Eye (tissue), 1 donor: ENCODE data around the gene HMHB1.

Experiments
- DNase-seq: peaks from one replicate; pipeline ENCODE4 v3.0.0-alpha.2; 2015

The HMHB1 gene

DNA sequence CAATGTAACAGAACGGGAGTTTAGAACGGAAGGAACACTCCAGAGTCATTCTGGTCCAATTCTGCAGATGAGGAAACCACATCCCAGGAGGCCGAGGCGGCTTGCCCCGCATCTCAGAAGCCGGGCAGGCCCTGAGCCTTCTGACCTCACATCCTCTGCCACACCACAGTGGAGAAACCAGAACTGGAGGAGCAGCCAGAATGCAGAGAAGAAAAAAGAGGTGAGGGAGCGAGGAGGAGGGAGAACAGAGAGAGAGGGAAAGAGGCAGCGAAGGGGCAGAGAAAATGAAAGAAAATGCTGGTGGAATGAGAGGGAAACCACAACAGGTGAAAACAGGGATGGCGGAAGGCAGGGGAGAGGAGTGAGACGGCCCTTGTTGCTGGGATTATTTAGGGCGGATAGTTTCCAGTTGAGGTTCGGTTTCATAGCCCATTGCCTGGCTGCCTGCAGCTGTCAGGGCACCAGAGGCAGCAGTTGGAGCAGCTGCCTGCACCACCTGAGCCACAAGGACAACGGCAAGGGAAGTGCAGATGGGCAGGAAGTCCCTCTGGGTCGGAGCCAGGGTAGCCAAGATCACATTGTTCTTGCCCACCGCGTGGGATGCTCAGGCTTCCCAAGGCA lies at the start of gene HMHB1:
HMHB1 (plus strand) TSS at position 77 of the 621 bp plus-strand sequence.
- DNase-seq: no peak

DNA sequence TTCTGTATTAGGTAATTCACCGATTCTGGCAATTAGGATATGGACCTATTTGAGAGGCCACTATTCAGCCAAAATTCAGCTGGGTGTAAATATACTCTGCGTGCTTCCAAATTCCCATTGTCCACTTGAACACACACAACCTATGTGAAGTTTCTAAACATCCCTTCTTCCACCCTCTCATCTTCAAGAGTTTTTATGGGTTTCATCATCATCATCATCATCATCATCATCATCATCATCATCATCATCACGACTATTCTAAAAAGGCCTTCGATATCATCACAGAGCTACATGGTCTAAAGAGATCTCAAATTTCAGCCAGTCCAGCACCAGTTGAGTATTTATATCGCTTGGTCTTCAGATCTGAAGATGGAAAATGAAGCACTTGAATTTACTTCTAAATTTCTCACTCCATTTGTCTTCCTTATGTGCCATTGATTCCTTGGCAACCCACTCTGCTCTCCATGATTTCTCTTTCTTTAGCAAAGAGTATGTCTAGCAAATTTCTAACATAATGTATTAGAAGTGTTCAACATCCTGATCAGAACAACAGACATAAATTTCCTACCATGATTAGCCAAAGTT lies 49.2 kb upstream of the HMHB1 start:
- DNase-seq: no peak

DNA sequence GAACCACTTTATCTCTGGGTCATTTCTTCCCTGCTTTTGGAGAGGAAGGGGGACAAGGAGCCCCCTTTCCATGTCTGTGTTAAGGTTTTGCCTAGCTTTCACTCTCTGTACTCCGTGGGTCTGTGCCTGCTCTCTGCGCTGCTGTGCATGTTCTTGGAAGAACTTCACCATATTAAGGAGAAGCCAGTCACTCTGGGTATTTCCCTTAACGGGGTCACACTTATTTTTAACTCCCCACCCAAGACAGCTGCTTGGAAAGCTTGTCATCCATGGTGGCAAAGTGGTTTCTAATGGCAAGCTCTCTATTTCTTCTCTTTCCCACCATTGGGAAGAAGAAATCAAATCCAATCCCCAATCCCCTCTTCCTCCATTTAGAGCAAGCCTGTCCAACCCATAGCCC lies 44.8 kb upstream of the HMHB1 start:
- DNase-seq: no peak

DNA sequence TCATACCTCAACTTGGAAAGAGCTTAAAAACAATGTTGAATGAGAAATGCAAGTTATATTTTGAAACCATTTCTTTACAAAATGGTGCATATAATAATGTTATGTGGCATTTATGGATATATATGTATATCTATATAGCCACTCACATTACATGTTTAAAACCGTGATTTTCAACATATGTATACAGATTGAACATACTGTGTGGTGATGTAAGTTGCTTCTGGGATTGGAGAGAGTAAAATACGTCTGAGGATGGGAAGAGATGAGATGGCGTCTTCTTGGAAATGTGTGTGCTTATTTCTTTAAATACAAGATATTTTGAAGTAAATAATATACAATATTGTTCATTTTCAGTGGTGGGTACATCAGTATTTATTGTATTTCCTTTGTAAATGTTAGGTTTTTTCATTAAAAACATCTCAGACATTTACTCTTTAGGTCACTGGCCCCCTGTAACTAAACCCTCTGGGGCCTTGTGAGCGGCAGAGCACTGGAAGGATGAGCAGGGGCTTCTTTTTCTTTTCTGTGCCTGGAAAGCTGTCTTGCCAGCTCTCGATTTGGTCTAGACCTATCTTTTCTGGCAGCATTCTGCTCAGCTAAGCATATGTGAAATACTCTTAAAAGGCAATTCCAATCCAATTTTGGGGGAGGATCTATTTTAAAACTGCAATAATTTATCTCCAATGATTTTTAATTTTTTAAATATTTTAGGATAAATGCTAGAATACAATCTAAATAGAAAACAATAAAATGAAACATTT lies 42.8 kb upstream of the HMHB1 start:
- no peak for DNase-seq

DNA sequence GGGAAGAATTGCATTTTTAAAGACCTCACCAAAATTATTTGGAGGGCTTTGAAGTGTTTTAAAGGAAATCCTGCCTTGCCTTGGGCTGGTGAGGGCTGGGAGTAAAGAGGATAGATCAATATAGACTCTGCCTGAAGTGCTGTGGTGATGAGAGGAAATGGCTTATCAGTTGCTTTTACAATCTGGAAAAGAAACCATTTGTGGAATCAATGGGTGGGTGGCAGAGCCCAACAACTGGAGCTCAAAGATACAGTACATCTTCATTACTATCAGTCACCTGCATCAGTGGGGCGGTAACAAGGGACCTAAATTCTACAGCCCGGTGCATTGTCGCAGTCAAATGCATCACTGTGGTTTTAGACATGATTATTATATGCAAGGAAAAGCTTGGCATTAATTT lies 41.5 kb upstream of the HMHB1 start:
- no peak for DNase-seq

DNA sequence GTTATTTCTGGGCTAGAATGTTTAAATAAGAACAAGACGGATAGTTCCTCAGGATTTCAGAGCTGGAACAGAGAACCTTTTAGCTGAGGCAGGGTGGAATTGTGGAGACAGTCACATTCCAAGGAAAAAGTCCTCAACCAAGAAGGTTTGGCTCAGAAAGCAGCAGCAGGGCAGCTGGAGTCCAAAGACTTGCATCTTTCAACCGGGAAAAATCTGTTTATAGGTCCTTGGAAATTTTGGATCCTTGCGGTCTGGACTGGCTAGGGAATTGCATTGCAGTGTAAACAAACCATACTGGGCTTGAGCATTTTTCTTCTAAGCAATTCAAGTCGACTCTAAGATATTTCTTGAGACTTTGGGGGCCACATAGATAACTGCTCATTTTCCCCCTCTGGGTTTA lies 40.8 kb upstream of the HMHB1 start:
- DNase-seq: no peak

DNA sequence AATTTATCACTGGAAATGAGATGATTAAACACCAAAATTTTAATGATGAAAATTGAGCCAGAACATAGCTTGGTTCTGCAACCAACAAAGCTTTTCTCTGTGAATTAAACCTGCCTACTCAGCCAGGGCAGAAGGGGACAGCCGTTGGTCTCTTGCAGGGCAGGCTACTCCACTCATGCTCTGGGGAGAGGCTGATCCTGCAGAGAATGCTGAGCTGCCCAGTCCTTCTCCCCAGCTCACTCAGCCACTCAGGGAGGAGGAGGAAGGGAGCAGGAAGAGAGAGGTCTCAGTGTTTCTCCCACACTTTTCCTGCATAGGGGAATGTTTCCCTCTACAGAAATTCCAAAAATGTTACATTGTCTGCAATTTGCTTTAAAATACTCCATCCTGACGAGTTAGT lies 40.4 kb upstream of the HMHB1 start:
- DNase-seq: no peak

DNA sequence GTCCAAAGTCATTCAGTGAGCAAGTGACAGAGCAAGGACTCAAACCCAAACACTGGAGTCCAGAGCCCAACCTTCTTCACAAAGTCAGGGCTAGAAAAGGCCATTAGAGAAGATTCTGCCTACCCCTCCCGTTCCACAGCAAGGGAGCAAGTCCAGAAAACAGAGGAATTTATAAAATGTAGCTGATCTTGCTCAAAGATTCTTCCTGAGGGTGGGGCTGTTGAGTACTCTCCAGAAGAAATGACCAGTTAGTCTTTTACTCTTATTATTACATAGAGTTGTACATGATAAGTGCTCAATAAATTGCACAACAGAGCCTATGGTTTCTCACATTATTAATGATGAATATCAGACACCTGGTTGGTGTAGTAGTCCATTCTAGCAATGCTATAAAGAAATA lies 39.3 kb upstream of the HMHB1 start:
- no peak for DNase-seq

DNA sequence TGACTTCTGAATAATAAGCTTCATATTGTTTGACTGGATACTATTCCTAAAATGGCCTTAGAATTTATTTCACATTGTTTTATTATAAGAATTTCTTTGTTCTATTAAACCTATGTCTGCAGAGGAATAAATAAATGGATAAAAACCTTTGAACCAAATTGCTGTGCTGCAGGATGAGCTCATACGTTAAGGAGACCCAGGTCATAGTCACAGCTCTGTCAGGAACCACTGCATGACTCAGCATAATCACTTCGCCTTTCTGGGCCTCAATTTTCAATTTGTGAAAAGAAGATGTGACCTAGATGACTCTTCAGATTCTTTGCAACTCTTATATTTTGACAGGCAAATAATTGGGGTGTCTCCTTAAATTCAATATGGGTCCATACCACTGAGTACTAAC lies 36.7 kb upstream of the HMHB1 start:
- no peak for DNase-seq

DNA sequence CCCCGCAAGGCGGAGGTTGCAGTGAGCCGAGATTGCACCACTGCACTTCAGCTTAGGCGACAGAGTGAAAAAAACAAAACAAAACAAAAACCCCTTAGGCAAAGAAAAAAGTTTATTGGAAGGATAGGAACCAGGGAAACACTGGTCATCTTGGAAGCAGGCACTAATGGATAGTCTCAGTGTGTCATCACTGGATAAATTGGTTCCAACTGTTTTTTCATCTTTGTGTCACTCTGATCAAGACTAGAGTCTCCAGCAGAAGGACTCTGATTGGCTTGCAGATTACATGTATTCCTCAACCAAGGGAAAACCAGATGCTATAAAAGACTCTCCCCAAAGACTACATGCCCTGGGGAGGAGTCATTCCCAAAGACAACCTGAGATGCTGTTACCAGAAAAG lies 35.0 kb upstream of the HMHB1 start:
- no peak for DNase-seq

DNA sequence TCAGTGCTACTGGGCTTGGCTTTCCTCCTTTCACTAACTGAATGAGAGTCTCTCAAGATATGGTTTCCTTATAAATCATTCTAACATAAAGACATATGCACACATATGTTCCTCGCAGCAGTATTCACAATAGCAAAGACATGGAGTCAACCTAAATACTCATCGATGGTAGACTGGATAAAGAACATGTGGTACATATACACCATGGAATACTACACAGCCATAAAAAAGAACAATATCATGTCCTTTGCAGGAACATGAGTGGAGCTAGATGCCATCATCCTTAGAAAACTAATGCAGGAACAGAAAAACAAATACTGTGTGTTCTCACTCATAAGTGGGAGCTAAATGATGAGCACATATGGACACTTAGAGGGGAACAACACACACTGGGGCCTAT lies 32.5 kb upstream of the HMHB1 start:
- no peak for DNase-seq

DNA sequence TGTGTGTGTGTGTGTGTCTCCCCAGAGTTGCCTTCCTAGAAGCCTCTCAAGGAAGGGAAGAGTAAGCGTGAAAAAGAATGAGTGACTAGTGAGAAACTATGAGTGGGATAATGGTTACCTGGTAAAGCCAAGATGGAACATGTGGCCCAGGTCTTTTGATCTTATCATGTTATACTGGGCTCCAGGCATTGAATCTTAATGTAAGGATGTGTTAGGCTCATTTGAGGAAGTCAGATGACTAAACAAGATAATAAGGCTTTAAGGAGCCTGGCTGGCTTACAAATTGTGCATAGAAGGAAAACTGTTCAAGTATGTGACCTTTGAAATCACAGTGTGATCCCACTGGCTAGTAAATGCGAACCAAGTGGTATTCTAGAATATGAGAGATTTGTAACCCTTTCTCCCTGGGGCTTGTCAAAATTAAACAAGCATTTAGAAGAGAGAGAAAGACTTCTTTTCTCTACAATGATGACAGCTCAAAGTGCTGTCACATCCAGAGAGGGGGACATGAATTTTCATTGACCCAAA lies 29.9 kb upstream of the HMHB1 start:
- DNase-seq: no peak

DNA sequence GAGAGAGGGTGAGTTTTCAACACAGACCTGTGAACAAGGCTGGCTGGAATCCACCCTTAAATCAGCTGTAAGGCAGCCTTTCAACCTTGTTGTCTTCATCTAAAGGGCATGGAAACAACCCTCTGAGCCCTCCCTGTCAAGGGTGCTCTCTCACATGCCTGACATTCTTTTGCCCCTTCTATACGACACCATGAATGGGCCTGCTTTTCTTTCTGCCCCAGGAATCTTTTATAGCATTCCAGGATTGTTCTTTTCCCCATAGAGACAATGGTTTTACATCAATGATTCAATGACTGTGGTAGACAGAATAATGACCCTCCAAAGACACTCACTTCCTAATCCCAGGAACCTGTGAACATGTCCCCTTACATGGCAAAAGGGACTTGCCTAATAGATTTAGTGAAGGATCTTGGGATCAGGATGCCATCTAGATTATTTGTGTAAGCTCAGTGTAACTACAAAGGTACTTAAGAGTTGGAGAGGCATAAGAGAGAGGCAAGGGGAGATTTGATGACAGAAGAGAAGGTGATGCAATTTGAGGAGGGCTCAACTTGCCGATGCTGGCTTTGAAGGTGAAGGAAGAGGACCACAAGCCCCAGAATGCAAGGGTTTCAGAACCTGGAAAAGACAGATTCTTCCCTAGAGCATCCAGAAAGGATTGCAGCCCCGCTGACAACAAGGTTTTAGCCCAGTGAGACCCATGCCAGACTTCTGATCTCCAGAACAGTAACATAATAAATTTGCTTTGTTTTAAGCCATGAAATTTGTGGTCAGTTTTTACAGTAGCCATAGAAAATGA lies 29.2 kb upstream of the HMHB1 start:
- DNase-seq: no peak

DNA sequence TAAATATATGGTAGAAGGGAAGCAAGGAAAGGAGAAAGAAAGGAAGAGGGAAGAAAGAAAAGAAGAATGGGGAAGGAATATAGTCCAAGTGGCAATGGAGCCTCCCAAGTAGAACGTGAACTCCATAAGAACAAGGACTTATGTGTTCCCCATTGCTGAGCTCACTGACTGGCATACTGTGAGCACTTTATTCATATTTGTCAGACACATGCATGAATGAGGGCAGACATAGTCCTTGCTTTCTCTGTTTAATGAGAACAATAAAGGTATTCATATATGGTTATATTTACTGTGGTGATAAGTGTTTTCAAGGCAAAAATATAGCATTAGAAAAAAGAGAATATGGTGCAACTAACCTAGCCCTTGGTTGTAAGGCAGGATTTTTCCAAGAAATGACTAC lies 23.6 kb upstream of the HMHB1 start:
- no peak for DNase-seq

DNA sequence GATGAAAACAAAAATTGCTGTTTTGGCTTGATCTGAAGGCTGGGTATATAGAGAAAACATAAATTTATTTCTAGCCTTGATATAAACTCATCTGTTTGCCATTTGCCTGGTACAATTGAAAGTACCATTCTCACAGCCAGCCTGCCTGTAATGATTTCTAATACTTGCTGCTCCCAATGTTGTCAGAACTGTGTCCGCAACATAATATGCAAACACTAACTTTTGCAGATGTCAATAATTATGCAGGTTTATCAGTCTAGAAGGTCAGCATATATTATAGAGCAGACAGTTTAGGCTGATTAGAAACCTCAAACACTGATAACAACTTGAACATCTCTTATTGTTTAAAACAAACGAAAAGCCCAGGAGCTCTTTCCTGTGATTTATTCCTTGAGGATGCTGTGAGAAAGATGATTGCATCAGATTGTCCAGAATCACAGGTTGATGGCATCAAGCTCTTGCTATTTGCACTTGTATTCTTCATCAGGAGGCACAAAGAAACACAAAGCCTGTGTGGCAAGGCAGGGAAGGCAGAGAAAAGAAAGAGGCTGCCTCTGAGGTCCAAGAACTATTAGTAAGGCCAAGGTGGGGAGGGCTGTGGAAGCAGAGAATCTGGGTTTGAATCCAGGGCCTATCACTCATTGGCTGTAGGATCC lies 21.4 kb upstream of the HMHB1 start:
- DNase-seq: no peak

DNA sequence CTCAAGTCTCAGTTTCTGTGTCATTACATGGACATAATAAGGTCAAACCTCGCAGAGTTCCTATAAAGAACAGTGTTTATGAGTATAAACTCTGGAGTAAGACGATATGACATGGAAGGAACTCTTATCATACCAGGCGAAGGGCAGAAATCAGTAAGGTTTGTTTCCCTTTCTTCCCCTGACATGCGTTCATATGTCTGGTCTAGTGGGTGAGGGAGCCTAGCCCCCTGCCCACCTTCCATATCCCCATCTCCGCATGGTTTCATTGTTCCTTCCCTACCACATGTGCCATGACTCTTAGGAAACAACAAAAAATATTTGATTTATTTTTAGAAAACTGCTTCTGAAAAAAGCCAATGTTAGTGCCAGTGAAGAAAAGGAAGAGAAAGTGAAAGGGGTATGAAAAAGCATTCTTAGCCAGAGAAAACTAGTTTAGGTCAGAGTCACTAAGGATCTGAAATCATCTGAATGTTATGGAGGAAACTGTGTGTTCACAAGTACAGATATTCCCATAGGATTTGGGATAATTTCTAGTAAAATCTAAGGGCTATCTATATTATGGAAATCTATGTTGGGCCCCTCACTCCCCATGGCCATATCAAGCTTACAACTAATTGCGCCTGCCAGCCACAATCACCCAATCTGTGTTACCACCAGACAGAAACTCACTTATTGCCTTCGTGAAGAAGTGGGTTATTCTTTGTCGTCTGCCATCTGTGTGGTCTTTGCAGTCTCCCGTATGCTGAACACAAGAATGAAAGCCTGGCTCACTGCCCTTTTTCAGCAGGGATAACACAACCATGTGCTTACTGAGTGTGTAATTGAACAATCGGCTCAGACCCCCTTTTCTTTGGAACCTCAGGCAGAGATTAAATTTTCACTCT lies 19.9 kb upstream of the HMHB1 start:
- DNase-seq: peak; percentile 79

DNA sequence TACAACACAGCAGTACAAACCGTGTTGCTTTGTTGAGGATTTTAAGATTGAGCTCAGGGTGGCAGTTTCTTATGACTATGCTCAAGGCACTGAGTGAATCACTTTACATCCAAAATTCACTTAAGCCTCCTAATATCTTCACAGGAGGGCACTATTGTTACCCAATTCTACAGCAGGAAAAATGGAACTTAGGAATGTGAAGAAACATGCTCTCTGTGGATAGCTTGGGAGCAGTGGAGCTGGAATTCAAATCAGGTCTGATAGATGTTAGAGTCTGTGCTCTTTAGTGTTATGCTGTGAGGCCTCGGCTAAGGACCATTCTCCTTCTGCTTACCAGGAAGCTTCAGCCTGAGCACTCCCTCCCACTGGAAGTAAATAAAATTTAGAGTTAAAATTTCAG lies 18.7 kb upstream of the HMHB1 start:
- DNase-seq: no peak

DNA sequence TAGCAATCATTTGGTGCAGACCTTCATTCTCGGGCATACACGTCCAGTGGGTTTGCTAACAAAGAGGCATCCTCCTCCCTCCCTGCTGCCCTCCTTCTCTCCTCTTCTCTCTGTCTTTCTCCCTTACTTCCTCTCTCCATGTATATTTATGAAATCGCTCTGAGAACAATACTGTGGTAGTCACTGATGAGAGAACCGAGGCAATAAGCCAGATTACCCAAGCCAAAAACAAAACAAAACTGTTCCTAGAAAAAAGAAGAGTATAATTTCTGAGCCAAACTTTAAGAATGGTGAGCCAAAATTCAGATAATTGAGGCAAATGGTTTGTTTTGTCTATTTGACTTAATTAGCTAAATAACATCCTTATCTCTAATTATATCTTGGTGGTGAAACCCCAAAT lies 15.8 kb upstream of the HMHB1 start:
- no peak for DNase-seq

DNA sequence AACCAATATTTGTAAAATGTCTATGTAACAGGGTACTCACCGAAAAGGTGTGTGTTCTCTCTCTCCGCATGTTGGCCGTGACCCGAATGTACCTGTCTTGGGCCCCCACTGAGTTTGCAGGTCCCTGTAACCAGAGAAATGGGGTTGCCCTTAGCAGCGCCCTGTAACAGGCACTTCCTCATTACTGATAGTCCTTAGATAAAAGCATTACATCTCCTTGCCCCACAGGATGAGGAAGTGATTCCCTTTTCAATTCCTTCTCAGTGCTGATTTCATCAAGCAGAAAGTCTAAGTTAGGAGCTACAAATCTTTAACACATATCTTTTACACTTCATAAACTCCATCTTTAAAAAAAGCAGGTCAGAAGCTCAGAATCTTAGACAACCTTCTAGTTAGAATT lies 15.2 kb upstream of the HMHB1 start:
- DNase-seq: no peak

DNA sequence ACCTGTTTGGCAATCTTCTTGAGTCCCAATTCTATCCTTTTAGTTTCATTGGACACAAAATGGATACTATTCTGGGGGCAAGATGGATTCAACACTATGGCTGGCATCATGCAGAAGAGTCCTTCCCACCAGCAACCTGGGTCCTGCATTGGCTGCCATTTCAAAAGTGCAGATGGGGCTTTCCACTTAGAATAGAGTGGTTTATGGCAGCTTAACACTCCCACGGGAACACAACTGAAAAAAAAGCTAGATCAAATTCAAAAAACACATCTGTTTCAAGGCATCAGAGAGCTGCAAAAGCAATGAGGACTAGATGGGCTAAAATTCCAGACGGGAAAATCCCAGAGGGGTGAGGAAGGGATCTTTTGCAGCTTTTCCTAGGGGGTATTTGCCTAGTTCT lies 11.2 kb upstream of the HMHB1 start:
- peak; percentile 40 for DNase-seq

DNA sequence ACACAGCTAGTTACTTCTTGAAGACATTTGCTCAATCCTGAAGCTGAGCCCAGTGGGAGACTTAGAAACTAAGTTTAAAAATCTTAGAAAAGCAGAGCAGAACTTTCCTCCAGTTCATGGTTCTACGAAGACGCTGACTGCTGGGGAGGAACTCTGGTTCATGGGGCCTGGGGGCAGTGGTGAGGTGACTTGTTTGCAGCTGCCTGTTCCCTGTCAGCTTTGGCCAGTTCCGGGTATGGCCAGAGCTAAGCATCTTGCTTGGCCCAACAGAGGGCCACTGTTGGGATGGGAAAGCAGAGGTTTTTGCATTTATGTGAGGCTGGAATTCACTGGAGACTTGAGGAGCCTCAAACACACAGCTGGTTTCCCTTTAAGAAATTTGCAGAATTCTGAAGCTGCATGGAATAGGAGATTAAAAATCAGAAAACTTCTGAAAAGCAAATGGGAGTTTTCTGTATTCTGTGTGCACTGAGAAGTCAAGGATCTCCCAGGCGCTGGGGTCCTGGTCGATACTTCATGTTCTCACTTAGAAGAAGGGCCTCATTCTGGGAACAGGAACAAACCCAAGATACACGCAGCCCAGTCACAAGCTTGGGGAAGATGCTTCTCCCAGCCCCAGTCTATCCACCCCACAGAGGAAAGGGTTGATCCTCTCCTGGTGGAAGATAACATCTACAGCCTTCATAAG lies 10.6 kb upstream of the HMHB1 start:
- no peak for DNase-seq
